Measurements from ENCODE around the gene JARID2.
"Not testable (repeated sequence)": the region's sequence is repeated elsewhere in the genome, so short reads cannot be mapped to it uniquely, and the experiment has no call there.

Gene JARID2

DNA sequence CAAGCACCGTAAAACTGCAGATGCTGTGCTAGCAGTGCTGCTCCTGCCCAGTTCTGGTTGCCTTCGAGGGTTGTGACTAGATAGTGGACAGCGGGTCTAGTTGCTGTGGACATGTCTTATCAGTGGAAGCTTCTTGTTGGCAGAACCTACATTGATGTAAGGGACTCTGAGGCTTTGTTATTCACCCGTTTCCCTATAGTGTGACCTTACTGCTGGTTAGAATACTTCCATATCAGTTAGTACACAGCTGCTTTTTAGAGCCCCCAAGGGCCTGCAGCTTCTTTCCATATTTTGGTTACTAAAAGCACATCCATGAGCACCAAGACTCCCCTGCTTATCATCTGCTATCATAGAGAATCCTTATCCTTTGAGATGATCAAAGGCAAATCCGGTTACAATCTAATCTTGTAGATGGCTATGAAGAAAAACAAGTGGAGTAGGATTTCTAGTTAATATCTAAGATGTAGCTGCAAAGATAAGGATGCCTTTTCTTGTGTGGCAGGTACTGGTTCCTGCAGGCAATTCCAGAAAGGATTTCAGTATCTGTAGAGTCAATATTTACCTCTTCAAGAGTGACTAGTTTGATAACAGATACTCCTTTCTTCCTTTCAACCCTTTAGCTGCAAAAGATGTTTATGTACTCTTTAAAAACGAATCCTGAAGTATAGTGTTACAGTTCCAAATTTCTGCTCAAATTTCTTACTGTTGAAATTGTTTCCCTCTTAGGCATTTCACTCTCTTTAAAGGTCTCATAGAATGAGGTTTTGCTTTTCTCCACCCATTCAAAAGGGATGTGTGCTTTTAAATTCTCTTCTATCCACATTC, 163.6 kb downstream of the JARID2 start:
- in situ Hi-C loops (cut with HindIII; ENCODE audit: low sequenced_read_pairs), result no loop called here

DNA sequence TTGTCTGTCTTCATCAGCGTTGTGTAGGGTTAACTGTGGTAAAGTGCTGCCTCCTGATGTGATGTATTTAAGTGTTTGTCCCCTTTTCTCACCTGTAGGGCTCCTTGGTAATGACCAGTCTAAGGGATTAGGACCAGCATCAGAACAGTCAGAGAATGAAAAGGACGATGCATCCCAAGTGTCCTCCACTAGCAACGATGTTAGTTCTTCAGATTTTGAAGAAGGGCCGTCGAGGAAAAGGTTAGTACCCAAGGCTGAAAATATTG, 164.2 kb downstream of the JARID2 start:
- in situ Hi-C loops (cut with HindIII; ENCODE audit: low sequenced_read_pairs), result no loop called here

DNA sequence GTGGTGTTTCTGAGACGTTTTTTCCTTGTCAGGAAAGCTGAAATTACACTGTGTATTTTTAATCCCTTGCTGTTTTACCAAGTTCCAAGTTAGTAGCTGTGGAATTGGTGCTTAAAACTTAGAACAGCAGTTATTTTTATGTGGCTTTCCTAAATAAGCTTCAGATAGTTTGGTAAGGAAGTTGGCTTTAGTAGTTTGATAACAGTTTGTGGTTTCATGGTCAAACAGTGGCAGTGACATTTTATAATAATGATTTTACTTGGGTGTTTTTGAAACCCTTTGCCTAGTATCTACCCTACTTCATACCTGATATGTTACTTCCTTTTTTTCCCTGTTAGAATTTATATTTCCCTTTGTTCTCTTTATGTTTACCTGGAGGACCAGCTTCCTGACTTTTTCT, 164.9 kb downstream of the JARID2 start:
- in situ Hi-C loops (cut with HindIII; ENCODE audit: low sequenced_read_pairs), result no loop called here

DNA sequence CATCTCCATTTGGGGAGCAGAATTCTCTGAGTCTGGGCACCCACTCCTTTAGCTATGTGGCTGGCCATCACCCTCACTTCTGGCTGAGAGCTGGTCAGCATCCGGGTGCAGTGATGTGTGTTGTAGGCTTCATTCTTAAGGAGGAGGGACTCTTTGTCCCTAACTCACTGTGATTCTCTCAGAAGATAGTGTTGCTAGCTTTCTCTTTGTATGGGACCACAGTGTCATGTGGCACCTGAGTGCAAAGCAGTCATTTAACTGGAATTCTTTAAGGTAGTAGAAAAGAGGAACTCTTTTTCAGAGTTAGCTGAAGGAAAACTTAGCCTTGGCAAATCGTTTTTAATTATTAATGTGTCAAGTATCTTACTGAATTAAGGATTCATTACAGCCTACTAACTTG, 165.9 kb downstream of the JARID2 start:
- in situ Hi-C loops (cut with HindIII; ENCODE audit: low sequenced_read_pairs), result no loop called here

DNA sequence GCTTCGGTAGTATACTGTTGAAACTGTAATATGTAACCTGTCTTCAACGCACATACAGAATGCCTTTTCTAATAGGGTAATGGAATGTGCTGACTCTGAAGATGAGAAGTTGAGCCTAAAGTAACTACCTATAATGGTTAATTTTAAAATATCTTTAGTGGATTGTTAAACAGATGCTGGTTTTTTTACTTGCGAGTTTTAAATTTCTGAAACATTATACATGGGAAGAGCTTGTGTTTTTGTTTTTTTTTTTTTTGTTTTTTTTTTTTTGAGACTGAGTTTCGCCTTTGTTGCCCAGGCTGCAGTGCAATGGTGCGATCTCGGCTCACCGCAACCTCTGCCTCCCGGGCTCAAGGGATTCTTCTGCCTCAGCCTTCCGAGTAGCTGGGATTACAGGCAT, 166.9 kb downstream of the JARID2 start:
- in situ Hi-C loops (cut with HindIII; ENCODE audit: low sequenced_read_pairs), result no loop called here

DNA sequence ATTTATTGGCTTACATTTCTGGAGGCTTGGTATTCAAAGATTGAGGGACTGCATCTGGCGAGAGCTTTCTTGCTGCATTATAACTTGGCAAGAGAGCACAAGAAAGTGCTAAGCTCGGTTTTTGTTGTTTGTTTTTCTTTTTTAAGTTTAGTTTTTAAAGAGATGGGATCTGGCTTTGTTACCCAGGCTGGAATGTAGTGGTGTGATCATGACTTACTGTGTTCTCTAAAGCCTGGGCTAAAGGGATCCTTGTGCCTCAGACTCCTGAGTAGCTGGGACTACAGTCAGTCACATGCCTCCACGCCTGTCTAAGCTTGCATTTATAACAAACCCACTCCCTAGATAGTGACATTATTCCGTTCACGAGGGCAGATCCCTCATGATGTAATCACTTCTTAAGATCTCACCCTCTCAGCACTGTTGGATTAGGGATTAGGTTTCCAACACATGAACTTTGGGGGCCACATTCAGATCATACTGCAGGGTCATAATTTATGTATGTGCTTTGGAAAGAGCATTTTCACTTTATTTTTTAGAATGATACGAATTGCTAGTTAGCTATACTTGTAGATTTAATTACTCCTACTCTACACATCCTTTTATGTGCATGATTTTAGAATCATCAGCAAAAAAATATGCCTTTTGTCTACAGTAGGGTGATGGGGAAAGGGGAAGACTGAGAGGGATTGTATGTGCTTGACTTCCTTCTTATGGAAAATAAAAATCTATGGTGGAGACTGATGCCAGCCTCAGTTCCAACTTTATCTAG, 167.8 kb downstream of the JARID2 start:
- in situ Hi-C loops (cut with HindIII; ENCODE audit: low sequenced_read_pairs), result no loop called here

DNA sequence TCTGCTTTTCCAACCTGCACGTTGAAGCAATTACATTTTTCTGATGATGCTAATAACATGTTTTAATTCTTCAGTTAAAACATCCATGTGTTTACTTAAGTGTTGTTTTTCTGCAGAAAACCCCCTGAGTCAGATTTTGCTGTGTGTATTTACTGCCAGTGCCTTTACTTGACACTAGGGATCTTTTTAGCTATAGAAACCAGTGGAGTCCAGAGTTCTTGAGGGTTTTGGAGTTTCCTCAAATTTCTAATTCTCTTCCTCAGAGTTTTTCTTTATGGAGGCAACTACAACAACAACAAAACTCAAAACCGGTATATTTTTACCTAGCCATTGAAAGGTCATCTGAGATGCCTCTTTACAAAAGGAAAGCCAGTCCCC, 168.4 kb downstream of the JARID2 start:
- in situ Hi-C loops (cut with HindIII; ENCODE audit: low sequenced_read_pairs), result no loop called here

DNA sequence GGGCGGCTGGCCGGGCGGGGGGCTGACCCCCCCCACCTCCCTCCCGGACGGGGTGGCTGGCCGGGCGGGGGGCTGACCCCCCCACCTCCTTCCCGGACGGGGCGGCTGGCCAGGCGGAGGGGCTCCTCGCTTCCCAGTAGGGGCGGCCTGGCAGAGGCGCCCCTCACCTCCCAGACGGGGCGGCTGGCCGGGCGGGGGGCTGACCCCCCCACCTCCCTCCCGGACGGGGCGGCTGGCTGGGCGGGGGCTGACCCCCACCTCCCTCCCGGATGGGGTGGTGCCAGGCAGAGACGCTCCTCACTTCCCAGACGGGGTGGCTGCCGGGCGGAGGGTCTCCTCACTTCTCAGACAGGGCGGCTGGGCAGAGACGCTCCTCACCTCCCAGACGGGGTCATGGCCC, 169.8 kb downstream of the JARID2 start:
- in situ Hi-C loops (cut with HindIII; ENCODE audit: low sequenced_read_pairs), result not testable (repeated sequence)

DNA sequence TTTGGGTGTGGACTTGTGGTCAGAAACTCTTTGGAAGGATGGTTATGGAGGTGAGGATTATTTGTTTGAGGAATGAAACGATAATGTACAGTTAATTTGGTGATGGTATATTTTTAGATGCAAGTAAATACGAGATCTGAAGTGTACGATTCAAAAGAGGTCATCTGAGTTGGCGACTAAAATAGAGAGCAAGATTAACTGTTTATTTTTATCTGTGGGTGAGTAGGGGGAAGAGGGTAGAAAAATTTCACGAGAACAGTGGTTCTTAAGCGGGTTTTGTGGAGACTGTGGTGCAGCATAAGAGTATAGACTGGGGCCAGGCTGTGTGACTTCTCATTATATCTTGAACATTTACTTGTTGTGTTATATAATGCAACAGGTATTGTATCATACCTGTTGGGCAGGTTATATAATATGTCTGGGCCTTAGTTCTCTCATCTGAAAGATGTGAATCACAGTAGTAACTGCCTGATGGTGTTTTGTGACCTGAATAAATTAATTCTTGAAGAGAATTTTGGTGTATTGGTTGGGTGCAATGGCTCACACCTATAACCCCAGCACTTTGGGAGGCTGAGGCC, 171.2 kb downstream of the JARID2 start:
- in situ Hi-C loops (cut with HindIII; ENCODE audit: low sequenced_read_pairs), result no loop called here

DNA sequence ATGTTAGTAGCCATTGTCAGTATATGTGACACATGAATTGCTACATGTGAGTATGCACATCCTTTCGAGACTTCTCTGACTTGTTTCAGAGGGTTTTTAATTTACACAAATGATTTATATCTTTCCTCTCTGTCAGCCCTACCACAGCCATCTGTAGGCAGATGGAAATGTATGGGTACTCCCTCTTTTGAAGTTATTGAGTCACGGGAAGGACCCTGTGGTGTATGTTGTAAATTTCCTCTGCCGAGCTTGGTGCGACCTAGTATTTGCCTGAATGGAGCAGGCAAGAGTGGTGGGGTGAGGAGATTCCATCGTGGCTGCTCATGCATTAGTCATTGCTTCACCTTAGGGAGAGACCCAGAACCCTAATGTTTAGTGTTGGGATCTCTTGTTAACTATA, 171.9 kb downstream of the JARID2 start:
- in situ Hi-C loops (cut with HindIII; ENCODE audit: low sequenced_read_pairs), result no loop called here

DNA sequence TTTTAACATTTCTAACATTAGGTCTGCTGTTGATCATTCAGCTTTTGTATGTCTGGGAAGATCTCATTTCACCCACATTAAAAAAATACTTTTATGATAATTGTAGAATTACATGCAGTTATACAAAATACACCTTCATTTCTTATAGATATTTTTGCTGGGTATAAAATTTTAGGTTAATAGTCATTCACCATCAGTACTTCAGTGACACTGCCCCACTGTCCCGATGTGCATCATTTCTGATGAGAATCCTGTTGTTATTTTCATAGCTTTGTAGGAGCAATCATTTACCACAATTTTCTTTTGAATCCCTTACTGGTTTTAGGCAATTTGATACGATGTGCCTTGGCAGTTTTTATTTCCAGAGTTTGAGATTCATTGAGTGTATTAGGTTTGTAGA, 173.6 kb downstream of the JARID2 start:
- in situ Hi-C loops (cut with HindIII; ENCODE audit: low sequenced_read_pairs), result no loop called here

DNA sequence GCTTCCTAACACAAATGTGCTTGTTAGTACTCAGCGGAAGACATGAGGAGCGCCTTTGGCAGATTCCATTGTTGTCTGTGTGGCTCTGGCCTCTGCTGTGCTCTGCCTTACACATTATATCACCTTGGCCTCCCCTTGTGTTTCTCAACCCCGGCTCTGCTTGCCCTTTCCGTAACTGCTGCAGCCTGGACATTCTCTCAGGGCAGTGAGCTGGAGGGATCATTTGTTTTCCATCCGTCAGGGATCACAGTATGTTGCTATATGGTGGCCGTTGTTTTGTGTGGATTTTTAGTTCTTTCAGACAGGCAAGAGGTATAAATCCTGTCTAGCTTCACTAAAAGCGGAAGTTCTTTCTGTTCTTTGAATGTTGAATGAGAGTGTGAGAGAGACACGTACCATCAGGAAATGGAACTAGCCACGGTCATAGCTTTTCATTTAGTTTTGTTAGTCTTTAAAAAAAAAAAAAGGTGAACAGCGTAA, 175.1 kb downstream of the JARID2 start:
- in situ Hi-C loops (cut with HindIII; ENCODE audit: low sequenced_read_pairs), result no loop called here

DNA sequence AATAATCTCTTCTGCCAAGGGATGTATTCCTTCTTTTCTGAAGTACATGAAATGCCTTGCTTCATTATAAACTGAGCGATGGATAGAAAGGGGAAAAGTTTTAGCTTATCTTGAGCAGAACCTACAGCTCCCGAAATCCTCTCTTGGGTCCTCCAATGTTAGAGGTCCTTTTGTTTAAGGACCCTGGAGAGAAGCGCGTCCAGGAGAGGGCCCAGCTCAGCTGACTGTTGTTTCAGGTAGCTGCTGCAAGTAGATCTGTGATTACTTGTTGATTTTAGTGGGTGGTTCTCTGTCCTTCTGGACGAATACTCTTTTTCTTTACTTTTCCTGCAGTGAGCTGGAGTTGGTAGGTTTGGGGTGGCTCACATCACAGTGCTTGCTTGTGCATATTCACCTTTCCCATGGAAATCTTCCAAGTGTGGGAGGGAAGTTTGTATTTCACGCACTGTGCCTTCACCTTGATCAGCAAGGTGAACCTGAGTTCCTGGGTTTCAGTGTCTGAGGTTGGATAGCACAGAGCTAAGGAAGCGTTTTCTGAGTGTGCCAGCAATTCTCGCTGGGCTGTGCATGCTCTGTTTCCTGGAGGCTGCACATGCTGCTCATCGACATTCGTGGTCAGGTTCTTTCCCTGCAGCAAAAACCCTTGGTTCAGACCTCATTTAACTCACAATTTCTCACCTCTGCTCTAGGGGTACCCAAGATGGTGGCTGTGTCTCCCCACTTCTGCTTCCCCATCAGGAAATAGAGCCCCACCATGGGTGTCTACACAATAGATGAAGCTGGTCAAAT, 176.3 kb downstream of the JARID2 start:
- in situ Hi-C loops (cut with HindIII; ENCODE audit: low sequenced_read_pairs), result no loop called here

DNA sequence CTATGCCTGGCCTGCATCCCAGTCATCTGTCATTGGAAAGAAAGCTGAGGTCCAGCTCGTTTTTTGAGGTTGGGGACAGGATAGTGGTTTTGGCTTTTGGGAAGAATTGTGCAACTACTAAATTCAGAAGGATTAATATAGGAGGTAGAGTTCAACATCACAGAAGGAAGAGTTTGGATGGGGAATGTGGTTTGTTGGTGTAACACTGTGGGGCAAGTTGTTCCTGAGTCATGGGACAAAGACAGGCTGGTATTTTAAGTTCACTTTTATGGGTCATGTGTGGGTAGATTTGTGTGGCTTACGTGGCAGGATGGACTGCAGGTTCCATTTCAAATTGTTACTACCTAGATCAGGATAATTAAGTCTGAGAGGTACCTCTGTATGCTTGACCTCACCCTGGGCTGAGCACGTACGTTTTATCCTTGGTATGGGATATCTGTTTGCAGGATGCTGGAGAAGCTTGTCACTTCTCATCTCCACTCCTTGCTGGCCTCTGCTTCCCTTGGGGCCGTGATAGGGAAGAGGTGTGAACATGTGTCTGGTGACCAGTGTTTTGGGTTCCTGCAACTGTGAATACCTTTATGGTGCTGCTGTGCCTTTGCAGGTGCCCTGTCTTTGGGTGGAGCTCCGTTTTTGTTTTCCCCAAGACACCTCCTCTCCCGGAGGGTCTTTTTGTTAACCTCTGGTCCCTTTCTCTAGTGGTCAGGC, 177.6 kb downstream of the JARID2 start:
- in situ Hi-C loops (cut with HindIII; ENCODE audit: low sequenced_read_pairs), result no loop called here

DNA sequence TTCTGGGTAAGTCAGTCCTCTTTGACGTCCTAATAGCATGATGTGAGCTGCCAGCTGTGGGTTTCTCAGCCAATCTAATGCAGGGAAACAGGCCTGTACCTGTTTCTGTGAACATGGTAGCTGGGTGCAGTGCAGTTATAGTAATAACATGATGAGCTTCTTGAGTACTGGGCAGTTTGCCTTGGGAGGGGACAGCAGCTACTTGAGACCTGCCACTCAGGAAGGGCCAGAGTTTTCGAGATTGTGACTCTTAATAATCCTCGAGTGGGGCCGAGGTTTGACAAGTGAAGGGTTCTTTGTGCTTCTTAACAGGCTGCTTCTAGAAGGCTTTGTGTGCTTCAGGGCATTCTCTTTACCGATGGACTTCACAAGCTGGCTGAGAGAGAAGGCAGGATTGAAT, 180.1 kb downstream of the JARID2 start:
- in situ Hi-C loops (cut with HindIII; ENCODE audit: low sequenced_read_pairs), result no loop called here

DNA sequence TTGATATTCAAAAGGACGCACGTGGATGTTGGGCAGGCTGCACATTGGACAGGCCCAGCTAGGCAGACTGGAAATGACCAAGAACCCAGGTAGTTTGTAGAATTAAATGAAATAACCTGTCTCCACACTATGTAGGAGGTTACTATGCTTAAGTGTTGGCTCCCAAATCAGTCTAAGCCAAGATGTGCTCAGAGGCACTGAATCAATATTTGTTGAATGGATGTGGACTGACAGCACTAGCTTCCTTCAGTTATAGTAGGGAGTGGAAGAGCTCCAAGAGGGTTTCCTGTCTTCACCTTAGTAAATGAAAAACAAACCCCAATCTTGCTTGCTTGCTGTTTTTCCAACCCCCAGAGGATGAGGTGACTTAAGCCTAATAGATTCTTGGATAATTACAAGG, 180.5 kb downstream of the JARID2 start:
- in situ Hi-C loops (cut with HindIII; ENCODE audit: low sequenced_read_pairs), result no loop called here

DNA sequence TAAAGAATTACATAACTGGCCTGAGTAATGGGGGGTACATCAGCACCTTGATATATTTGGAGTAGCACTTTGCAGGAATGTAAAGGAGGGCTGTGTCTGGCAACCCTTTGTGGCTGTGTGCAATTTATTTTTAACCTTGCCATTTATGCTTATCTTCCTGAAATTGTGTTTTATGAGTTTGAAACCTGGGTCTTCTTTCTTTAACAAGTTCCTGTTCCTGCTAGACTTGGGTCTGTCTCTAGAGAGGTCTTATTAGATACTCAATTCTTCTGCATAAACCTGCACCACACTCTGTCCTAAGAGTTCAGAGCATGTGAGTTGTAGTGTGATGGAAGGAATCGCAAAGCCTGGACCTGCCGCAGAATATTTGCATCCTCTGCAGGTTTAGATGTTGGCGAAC, 181.0 kb downstream of the JARID2 start:
- in situ Hi-C loops (cut with HindIII; ENCODE audit: low sequenced_read_pairs), result no loop called here

DNA sequence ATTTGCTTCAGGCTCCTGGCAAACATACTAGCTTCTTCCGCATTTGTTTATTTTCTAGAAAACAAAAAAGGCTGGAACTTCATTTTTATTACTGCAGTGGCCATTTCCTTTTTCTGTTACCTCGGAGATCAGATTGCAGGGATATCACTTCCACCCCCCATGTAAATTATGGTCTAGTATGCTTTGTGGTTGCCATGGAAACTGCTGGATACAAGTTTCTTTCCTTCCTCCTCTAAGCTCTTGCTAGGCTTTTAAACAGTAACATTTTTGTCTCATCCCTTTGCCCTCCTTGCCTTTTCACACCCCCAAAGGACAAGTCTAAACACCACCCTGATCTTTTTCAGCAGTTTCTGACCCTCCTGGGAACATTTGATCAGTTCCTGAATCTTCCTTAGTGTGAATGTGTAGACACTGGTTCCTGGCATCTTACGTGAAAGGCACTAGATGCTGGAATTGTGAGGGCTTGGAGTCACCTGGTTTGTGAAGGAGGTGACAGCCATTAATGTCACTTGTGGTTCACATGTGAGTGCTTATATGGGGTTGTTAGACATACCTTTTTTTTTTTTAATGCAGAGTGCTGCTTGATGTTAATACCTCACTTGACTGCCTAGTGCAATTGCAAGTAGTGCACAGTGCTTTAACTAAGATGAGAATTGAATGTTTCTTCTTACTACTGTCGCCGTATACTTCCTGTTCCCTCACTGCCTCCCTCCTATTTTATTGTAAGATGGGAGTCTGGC, 181.6 kb downstream of the JARID2 start:
- in situ Hi-C loops (cut with HindIII; ENCODE audit: low sequenced_read_pairs), result no loop called here

DNA sequence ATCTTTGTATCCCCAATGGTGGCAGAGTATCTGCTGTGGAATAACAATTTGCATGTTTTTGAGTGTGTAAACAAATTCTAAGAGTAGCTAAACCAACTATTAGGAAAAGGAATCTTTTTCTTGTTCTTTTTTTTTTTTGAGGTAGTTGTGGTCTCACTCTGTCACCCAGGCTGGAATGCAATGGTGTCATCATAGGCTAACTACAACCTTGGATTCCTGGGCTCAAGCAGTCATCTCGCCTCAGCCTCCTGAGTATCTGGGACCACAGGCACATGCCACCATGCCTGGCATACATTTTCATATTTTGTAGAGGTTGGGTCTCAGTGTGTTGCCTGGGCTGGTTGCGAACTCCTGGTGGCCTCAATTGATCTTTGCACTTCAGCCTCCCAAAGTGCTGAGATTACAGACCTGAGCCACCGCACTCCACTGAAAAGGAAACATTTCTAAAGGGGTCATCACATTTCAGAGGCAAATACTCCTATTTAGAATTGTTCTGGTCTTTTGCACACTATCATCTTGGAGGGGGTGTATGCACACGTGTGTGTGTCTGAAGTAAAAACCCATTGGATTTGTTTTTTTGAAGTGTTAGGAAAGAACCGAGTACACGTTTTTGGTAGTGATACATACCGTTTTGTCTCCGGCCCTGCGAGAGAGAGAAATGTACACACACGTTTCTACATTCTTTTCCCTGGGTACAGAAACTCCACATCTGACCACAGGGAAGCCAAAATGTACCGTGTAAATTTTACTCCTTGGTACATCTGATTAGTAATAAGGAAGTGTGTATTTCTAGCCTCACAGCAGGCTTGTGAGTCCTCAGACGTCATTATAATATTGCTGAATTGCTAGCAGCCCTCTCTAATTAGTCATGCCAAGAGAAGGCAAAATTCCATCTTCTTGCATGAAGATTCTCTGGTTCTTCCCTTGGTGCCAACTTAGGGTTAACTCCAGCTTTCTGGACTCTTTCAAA, 183.6 kb downstream of the JARID2 start:
- in situ Hi-C loops (cut with HindIII; ENCODE audit: low sequenced_read_pairs), result no loop called here

All from DLD1 (cell line).